ENCODE results near the gene RDH5.

DNA sequence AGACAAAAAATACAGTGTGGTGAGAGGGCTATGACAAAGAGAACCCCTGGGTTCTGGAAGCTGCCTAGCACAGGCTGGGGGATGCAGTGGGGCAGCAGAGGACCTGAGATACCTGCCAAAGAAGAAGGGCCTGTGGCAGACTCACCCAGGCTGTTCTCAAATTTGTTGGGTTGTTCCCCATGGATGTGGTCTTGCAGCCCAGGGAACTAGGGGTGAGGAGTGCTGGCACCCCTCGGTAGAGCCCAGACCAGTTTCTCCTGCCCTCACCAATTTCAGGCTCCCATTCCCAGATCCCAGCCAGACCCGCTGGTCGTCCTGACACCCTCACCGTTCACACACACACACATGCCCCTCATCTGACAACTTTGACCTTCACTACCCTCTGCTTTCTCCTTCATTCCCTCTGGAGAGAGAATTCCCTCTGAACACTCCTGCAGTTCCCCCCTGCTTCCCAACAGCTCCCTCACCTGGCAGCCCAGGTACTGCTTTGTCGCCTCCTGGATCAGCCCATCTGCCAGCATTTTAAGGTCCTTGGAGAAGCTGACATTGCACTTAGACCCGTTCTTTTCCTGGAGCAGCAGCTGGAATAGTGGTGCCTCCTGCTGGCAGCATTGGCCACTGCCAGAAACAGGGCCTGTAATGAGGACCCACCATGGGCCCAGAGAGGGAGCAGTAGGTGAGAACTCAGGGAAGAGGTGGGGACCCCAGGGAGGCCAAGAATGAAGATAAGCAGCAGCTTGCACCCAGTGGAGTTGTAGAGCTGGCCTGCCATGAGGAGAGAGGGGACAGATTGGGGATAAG, 16.8 kb downstream of the RDH5 start:
- TF ChIP-seq, protein P1, sequence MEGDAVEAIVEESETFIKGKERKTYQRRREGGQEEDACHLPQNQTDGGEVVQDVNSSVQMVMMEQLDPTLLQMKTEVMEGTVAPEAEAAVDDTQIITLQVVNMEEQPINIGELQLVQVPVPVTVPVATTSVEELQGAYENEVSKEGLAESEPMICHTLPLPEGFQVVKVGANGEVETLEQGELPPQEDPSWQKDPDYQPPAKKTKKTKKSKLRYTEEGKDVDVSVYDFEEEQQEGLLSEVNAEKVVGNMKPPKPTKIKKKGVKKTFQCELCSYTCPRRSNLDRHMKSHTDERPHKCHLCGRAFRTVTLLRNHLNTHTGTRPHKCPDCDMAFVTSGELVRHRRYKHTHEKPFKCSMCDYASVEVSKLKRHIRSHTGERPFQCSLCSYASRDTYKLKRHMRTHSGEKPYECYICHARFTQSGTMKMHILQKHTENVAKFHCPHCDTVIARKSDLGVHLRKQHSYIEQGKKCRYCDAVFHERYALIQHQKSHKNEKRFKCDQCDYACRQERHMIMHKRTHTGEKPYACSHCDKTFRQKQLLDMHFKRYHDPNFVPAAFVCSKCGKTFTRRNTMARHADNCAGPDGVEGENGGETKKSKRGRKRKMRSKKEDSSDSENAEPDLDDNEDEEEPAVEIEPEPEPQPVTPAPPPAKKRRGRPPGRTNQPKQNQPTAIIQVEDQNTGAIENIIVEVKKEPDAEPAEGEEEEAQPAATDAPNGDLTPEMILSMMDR (conservative IDR thresholded peaks at IDR 0.05), result peak; percentile 79
- no peak for TF ChIP-seq EZH2 (IDR thresholded peaks at IDR 0.05; ENCODE audit: low read depth)
